GM21786 (cell line): Measurements from ENCODE around the gene VEPH1.

ENCODE experiments used
- ATAC-seq: cut with Tn5 transposase; IDR thresholded peaks from one replicate; pipeline ENCODE4 v1.9.1; 2021; ENCODE audit not compliant: unreplicated experiment

The VEPH1 gene

DNA sequence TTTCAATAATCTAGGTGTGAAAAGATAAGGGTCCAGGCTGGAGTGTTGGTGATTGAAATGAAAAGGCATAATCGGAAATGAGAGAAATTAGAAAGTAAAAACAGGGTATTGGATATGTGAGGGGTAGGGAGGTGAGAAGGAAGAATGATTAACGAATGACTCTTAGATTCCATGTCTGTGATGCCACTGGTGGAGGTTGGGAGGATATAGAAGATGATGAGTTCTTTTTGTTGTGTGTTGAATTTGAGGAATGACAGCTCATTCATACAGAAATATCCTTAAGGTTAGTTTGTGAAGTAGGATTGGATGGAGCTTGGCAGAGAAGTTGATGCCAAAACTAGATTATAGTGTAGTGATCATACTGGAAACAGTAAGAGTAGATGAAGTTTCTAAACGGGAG lies 271.1 kb downstream of the VEPH1 start:
- no peak for ATAC-seq

DNA sequence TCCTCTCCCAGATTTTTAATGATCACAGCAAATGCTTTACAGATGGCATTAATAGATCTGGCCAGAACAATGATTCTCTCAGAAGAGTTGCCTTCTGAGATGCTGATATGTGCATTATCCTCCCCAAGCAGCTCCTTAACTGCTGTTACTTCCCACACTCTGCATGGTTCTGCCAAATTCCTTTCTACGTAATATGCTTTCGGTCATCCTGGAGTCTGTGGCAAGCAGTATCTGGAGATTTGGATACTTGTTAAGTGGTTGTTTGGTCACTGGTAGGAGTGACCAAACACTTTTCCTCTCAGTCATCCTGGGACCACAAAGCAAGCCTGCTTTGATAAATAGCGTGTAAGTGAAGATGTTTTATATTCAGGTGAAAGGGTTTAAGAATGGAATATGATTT lies 272.1 kb downstream of the VEPH1 start:
- no peak for ATAC-seq

DNA sequence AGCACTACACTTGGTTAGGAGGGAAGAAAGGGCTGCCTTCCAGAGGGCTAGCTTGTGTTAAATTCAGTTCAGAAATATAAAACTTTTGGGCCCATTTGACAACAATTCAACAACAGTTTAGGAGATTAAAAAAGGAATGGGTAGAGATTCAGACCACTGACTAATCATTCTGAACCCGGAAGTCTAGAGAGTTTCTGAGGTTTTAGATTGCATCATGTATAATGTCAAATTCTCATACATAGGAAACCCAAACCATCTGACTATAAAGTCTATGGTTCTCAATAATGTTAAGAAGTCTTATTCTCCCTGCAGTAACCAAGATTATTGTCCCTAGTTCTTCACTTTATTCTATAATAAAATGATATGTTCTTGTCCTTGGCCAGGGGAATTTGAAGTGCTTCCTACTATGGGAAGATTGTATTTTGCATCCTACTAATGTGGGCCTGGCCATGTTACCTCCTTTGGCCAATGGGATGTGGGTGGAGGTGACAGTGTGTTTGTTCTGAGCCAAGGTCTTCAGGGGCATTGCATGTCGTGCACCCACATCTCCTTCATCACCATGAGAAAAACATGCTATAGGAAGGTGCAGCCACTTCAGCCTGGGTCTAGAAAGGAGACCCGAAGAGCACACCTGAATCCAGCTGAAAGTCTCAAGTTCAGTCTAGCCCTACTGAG lies 276.9 kb downstream of the VEPH1 start:
- ATAC-seq, result no peak

DNA sequence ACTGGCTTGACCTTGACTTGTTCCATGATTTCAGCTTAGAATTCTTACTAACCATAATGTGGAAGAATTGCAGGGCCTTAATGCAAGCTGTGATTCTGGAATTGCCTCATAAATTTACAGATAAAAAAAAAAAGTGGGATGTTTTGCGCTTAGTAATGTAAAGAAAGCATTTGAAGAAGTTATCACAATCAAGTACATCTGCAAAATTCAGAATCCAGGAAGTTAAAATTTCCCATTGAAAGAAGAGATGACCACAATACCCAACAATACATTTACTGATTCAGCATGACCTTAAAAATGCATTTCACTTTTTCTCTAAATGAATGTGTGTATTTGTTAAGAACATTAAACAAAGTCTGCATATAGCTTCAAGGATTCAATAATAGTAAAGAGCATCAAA lies 278.2 kb downstream of the VEPH1 start:
- ATAC-seq, result no peak

DNA sequence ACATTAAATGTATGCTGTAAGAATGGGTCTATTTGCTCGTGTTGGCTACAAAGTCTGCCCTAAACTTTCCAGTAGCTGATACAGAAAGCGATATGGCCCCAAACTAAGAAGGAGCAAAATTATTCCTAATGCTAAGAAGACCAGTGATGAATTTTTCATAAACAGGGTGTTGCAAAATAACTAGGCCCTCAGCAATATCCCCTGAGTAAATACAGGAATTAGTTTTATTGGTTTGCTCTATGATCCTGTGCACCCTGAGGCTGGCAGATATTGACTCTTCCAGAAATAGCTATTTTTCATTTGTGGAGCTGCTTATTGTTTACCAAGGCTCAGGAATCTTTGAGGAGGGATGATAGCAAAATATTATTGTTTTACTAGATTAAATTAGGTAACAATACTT lies 282.3 kb downstream of the VEPH1 start:
- no peak for ATAC-seq

DNA sequence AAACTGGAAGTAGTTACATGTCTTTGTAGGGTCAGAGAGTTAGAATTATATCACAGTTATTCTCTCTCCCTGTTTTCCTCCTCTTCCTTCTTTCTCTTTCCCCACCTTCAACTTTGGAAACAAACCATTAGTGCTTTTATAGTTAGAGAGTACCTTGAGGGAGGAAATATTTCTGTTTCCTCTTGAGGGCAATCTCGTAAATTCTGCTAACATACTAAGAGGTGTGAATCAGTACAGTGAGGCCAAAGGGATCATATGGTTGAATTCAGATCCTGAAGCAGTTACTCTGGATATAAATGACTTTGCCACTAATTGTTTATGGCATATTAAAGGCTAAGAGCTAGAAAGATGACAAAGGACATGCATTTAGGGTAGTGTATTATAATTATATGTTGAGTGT lies 283.0 kb downstream of the VEPH1 start:
- no peak for ATAC-seq

DNA sequence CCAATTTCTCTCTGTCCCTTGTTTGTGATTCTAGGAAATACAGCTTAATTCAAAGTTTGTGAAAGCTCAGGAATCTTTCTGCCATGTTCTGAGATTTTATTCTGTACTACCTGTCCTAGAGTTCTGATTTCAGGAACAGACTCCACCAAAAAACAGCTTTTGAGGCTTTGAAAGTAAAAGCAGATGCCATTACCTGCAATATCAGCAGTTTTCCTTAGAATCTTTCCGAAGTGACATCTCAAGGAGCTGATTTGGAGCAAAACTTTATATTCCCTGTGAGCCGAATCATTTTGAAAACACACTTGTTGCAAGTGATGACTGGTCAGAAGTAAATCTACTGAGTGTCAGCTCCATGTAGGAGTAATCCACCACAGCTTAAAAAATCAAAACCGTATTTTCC lies 284.0 kb downstream of the VEPH1 start:
- ATAC-seq, result no peak
